HG03097 (cell line): ENCODE data around the gene PLGRKT.
"Not testable (repeated sequence)": the region's sequence is repeated elsewhere in the genome, so short reads cannot be mapped to it uniquely, and the experiment has no call there.

ENCODE experiments used
- ATAC-seq: cut with Tn5 transposase; IDR thresholded peaks from one replicate; pipeline ENCODE4 v1.9.1; 2021; ENCODE audit not compliant: unreplicated experiment, low FRiP score

Gene PLGRKT

GRCh38 chr9:5326187-5326586 is 111.5 kb downstream of the PLGRKT start:
- no peak for ATAC-seq

GRCh38 chr9:5321601-5322000 is 116.1 kb downstream of the PLGRKT start:
- not testable (repeated sequence) for ATAC-seq

GRCh38 chr9:5321058-5321457 is 116.7 kb downstream of the PLGRKT start:
- ATAC-seq, result no peak

GRCh38 chr9:5316406-5316805 is 121.3 kb downstream of the PLGRKT start:
- ATAC-seq, result not testable (repeated sequence)

- no peak for ATAC-seq
Observed at GRCh38 chr9:5315187-5315923, 122.4 kb downstream of the PLGRKT start.

- no peak for ATAC-seq
Observed at GRCh38 chr9:5310851-5311250, 126.9 kb downstream of the PLGRKT start.
